Endothelial cell of hepatic sinusoid (primary cell): ENCODE data around the gene CACNA1A.
"Not testable (repeated sequence)": the region's sequence is repeated elsewhere in the genome, so short reads cannot be mapped to it uniquely, and the experiment has no call there.

Experiments used
- in situ Hi-C: cut with HindIII; loops from 2 replicates; pipeline ENCODE4 v1.10.0; 2017; ENCODE audit warnings: low sequenced_read_pairs

Gene CACNA1A

GRCh38 chr19:13376537-13376936 is 129.7 kb downstream of the CACNA1A start:
- in situ Hi-C loops: no loop called here

- in situ Hi-C loops: no loop called here
Measured at GRCh38 chr19:13373599-13373998, 132.7 kb downstream of the CACNA1A start.

GRCh38 chr19:13370948-13371347 is 135.3 kb downstream of the CACNA1A start:
- in situ Hi-C loops: no loop called here

DNA sequence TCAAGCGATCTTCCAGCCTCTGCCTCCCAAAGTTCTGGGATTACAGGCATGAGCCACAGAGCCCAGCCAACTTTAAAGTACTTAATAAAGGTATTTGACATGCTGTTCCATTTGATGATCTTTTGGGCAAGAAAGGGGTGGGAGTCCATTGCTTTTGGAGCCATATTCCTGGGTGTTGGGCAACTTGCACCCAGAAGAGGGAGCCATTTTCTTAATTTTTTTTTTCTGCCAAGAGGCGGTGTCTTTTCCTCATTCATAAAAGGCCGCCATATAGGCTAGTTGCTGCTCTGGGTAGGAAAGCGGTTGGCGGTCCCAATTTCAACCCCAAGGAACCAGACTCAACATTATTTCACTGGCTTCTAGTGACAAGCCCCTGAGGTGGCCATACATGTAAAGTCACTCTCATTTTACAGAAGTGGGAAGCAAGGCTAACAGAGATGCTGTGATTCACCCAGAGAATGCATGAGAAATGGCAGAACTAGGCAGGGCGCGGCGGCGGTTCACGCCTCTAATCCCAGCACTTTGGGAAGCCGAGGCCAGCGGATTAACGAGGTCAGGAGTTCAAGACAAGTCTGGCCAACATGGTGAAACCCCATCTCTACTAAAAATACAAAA is 139.6 kb downstream of the CACNA1A start:
- in situ Hi-C loops: no loop called here

DNA sequence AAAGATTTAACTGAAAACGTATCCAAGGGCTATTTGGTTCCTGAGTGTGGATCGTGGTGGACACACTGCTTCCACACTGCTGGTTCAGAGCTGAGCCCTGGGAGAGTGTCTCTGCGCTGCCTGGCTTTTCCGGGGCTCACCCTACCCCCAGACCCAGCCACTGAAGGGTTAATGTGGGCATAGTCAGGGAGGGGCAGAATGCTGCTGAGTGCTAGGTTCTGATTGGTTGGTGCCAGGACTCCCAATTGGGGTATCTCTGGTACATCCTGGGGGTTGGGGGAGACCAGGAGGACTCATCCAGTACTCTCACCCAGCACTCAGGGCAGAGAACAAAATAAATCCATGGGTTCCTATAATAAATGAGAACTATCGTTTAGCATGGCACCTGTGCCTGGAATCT is 142.3 kb downstream of the CACNA1A start:
- in situ Hi-C loops: no loop called here

DNA sequence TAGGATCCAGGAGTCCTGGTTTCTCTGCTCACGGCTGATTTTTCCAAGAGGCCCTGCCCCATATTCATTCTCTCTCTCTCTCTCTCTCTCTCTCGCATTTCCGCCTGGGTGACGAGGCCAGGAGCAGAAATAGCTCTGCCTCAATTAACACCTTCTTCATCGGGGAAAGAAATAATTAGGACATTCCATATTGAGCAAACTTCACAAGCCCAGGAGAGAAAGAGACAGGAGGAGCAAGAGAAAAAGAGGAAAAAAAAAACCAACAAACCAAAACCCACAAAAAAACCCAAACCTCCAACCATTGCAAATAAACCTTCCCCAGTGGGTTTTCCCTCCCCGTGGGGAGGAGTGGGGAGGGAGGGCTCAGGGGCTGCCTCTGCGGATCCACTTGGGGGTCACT is 143.0 kb downstream of the CACNA1A start:
- in situ Hi-C loops: no loop called here

GRCh38 chr19:13362668-13363067 is 143.6 kb downstream of the CACNA1A start:
- in situ Hi-C loops: no loop called here

DNA sequence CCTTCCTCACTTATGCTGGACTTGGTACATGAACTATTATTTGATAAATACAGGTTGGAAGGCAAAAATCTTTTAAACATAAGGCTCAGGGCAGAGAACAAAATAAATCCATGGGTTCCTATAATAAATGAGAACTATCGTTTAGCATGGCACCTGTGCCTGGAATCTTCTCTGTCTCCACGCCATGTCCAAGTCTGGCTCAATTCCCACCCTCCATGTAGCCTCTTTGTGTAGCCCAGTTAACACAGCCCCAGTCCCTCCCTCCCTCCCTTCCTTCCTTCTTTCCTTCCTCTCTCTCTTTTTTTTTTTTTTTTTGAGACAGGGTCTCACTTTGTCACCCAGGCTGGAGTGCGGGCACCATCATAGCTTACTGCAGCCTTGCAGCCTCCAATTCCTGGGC is 144.6 kb downstream of the CACNA1A start:
- in situ Hi-C loops: not testable (repeated sequence)

DNA sequence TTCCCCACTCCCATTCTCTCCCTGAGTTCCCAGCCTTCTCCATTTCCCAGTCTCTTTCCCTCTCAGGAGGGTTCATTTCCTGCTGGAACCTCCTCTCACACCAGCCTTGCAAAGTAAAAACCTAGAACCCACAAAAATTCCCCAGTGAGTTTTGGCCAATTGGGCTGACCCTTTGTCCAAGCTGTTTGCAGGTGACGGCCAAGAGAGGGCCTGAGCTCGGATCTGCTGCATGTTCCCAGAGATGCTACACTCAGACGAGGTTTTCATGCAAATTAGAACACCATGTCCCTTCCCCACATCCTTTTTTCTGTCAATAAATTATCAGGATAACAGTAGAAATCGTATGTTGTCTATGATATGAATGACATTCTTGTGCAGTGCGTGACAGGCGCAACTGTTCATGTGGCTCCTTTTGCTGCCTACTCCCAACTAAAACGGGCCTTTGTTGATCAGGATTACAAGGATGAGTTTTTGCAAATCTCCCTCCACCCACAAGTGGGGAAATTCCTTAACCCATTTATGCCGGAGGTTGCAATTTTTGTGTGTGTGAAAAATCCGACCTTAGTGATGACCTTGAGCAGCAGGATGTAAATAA is 149.5 kb downstream of the CACNA1A start:
- in situ Hi-C loops: loop anchor here (10.0 kb wide), 1 partner anchor 58 kb away; no protein-coding TSS in a partner anchor

GRCh38 chr19:13356185-13356584 is 150.1 kb downstream of the CACNA1A start:
- in situ Hi-C loops: loop anchor here (10.0 kb wide), 1 partner anchor 59 kb away; no protein-coding TSS in a partner anchor

GRCh38 chr19:13355356-13355755 is 150.9 kb downstream of the CACNA1A start:
- in situ Hi-C loops: loop anchor here (10.0 kb wide), 1 partner anchor 59 kb away; no protein-coding TSS in a partner anchor

GRCh38 chr19:13353625-13354024 is 152.7 kb downstream of the CACNA1A start:
- in situ Hi-C loops: loop anchor here (10.0 kb wide), 1 partner anchor 61 kb away; no protein-coding TSS in a partner anchor

GRCh38 chr19:13350759-13351158 is 155.5 kb downstream of the CACNA1A start:
- in situ Hi-C loops: loop anchor here (10.0 kb wide), 1 partner anchor 64 kb away; no protein-coding TSS in a partner anchor

- in situ Hi-C loops: loop anchor here (10.0 kb wide), 1 partner anchor 65 kb away; no protein-coding TSS in a partner anchor
Measured at GRCh38 chr19:13350072-13350471, 156.2 kb downstream of the CACNA1A start.

DNA sequence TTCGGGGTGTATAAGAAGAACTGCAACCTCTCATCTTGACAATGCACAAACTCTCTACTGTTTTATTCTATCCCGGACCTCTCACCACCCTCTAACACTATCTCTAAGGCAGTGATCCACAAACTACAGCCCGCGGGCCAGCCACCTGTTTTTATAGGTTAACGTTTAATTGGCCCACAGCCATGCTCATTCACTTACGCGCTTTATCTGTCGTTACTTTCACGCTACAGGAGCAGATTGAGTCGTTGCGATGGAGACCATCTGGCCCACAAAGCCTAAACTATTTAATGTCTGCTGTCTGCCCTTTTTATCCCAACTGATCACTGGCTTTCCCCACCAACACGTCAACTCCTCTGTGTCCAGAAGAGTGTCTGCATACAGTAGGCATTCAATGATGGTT is 158.9 kb downstream of the CACNA1A start:
- in situ Hi-C loops: no loop called here

GRCh38 chr19:13343514-13343913 is 162.8 kb downstream of the CACNA1A start:
- in situ Hi-C loops: no loop called here

DNA sequence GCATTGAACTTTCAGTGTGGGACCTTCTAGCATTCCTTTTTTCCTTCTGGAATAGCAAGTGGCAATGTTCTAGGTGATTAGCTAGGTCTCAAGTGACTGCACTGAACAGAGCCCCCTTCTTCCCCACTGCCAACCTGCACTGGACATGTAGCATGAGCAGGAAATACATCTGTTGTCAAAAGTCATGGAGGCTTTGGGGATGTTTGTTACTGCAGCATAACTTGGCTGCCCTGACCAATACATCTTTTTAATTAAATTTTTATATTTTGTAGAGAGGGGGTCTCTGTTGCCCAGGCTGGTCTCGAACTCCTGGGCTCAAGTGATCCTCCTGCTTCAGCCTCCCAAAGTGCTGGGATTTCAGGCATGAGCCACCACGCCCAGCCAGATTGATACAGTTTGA is 163.6 kb downstream of the CACNA1A start:
- in situ Hi-C loops: no loop called here

DNA sequence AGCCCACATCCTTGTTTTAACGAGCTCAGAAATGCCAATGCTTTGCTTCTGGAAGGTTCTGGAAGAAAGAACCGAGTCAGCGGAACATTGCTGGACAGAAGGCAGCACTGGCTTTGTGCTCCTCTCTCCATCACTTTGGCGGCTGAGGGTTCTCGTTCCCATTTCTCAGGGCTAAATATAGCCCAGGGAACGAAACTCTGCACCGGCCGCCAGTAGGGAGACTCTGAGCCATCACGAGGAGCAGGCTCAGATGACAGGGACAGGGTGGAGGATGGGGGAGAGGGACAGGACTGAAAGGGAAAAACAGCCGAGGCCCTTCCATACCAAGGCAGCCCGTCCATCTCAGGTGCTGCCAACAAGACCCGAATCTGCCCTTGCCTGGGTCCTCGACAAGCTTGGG is 166.4 kb downstream of the CACNA1A start:
- in situ Hi-C loops: loop anchor here (5.0 kb wide), 1 partner anchor 57 kb away; no protein-coding TSS in a partner anchor

- in situ Hi-C loops: loop anchor here (5.0 kb wide), 1 partner anchor 60 kb away; no protein-coding TSS in a partner anchor
Measured at GRCh38 chr19:13337181-13337580, 169.1 kb downstream of the CACNA1A start.

GRCh38 chr19:13334801-13335481 is 171.3 kb downstream of the CACNA1A start:
- in situ Hi-C loops: loop anchor here (5.0 kb wide), 1 partner anchor 62 kb away; no protein-coding TSS in a partner anchor

GRCh38 chr19:13330285-13330684 is 176.0 kb downstream of the CACNA1A start:
- in situ Hi-C loops: no loop called here

- in situ Hi-C loops: no loop called here
Measured at GRCh38 chr19:13329766-13330165, 176.5 kb downstream of the CACNA1A start.
